Activated naive CD8-positive, alpha-beta T cell treated with anti-CD3 and anti-CD28 coated beads for 36 hours (primary cell): ENCODE results near the gene MAP2K2. TPM values are rescaled to one million over a fixed set of nuclear protein-coding genes. Genes with fewer than 3 reads are reported as not detected.
A peak's percentile ranks its signal among the peaks of the same experiment; 100 is the strongest.

ENCODE experiments used
- DNase-seq: peaks from one replicate; pipeline ENCODE4 v3.0.0; 2021
- H3K27ac Mint-ChIP-seq: one replicate; pipeline ENCODE4 v1.8.0; 2022; ENCODE audit warnings: mild to moderate bottlenecking, moderate library complexity, mixed read lengths
- H3K27me3 Mint-ChIP-seq: one replicate; pipeline ENCODE4 v1.8.0; 2022; ENCODE audit warnings: mild to moderate bottlenecking, mixed read lengths
- H3K36me3 Mint-ChIP-seq: one replicate; pipeline ENCODE4 v1.8.0; 2021; ENCODE audit warnings: mild to moderate bottlenecking, mixed read lengths
- H3K4me1 Mint-ChIP-seq: one replicate; pipeline ENCODE4 v1.8.0; 2021; ENCODE audit warnings: mixed read lengths
- H3K4me3 Mint-ChIP-seq: one replicate; pipeline ENCODE4 v1.8.0; 2022; ENCODE audit warnings: mild to moderate bottlenecking, moderate library complexity, mixed read lengths
- H3K9me3 Mint-ChIP-seq: one replicate; pipeline ENCODE4 v1.8.0; 2022; ENCODE audit warnings: mixed read lengths
- total RNA-seq, 2 experiments: library from RNA; stranded (reverse); gene quantifications; one replicate each; pipeline ENCODE4 v1.2.3, GENCODE V29; 2021

Gene MAP2K2
- total RNA-seq, 2 experiments from 2014 or later, result 120 to 121 TPM

DNA sequence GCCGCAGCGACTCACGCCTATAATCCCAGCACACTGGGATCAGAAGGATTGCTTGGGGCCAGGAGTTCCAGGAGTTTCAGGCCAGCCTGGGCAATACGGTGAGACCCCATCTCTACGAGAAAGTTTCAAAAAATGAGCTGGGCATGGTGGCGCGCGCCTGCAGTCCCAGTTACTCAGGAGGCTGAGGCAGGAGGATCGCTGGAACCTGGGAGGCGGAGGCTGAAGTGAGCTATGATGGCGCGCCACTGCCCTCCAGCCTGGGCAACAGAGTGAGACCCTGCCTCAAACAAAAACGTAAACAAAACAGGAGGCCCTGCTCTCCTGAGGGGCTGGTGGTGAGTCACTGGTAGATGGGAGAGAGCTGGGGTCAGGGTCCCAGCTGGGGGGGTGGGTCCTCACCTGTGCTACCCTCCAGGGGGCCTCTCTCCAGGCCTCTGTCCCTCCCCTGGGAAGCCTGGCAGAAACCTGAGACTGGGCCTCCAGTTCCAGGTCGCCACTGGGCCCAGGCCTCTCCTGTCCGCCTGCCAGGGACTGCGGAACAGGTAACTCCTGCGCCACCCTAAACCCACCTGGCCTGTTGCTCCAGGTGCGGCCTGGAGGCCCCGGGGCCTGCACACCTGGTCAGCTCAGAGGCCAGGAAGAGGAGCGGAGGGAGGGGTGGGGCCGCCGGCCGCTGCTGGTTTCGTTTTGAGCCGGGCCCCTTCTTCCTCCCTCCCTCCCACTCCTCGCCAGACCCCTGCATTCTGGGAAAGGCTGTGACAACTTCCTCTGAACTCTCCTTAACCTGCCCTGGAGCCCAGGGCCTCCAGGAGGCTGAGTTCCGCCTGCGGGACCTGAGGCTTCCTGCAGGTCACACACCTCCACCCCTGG lies 40.0 kb downstream of the MAP2K2 start:
- H3K4me3 Mint-ChIP-seq, result peak overlapping the region; percentile 55
- H3K9me3 Mint-ChIP-seq, result no peaks in the 10 kb centered on the region
- H3K27ac Mint-ChIP-seq, result peak overlapping the region; percentile 76
- peaks cover 1% of the 10 kb centered on the region for H3K36me3 Mint-ChIP-seq
- DNase-seq, result peak; percentile 60
- H3K4me1 Mint-ChIP-seq, result peaks cover 32% of the 10 kb centered on the region
- H3K27me3 Mint-ChIP-seq, result no peaks in the 10 kb centered on the region

DNA sequence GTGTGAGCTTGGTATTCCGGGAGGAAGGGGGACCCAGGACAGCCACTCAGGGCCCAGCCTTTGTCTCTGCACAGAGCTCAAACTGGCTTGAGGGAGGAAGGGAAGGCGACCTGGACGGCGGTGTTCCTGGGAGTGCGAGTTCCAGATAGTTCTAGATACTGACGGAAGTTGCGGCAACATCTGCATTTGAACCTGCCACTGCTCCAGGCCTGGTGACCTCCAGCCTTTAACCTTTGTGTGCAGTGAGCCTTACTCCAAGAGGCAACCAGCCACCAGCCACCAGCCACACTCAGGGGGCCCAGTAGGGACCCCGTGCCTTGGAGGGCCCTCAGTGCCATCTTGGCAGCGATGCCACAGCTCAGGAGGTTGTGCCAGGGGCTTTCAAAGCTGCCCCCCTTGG lies 41.8 kb downstream of the MAP2K2 start:
- H3K4me3 Mint-ChIP-seq, result no peak overlapping the region
- no peak for DNase-seq
- no peaks in the 10 kb centered on the region for H3K9me3 Mint-ChIP-seq
- peaks cover 31% of the 10 kb centered on the region for H3K4me1 Mint-ChIP-seq
- no peak overlapping the region for H3K27ac Mint-ChIP-seq
- peaks cover 1% of the 10 kb centered on the region for H3K36me3 Mint-ChIP-seq
- no peaks in the 10 kb centered on the region for H3K27me3 Mint-ChIP-seq

DNA sequence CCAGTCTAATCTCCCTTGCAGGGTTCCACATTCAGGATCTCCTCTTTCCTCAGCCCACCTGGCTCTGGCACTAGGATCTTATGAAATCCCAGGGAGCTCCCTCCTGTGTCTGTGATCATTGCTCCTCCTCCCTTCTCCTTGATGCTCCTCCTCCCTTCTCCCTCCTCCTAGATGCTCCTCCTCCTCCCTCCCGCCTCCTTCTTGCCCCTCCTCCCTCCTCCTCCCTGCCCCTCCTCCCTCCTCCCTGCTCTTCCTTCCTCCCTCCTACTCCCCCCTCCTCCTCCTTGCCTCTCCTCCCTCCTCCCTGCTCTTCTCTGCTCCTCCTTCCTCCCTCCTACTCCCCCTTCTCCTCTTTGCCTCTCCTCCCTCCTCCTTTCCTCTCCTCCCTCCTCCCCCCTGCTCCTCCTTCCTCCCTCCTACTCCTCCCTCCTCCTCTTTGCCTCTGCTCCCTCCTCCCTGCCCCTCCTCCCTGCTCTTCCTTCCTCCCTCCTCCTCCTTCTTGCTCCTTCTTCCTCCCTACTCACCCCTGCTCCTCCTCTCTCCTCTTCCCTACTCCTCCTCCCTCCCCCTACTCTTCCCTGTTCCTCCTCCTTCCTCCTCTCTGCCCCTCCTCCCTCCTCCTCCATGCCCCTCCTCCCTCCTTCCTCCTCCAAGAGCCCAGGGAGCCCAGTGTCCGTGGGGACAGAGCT lies 42.3 kb downstream of the MAP2K2 start:
- H3K27me3 Mint-ChIP-seq, result no peaks in the 10 kb centered on the region
- no peaks in the 10 kb centered on the region for H3K9me3 Mint-ChIP-seq
- DNase-seq, result no peak
- H3K4me1 Mint-ChIP-seq, result peaks cover 32% of the 10 kb centered on the region
- peaks cover 1% of the 10 kb centered on the region for H3K36me3 Mint-ChIP-seq
- H3K27ac Mint-ChIP-seq, result no peak overlapping the region
- no peak overlapping the region for H3K4me3 Mint-ChIP-seq

DNA sequence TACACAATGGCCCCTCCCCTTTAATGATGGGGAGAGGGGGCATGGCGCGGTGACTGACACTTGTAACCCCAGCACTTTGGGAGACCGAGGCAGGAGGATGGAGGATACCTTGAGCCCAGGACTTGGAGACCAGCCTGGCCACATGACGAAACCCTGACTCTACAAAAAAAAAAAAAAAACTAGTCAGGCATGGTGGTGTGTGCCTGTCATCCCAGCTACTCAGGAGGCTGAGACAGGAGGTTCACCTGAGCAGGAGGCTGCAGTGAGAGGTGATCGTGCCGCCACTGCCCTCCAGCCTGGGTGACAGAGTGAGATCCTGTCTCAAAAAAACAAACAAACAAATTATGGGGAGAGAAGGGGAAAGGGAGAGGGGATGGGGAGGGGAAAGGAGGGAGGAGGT lies 43.4 kb downstream of the MAP2K2 start:
- no peaks in the 10 kb centered on the region for H3K27me3 Mint-ChIP-seq
- H3K4me1 Mint-ChIP-seq, result peaks cover 28% of the 10 kb centered on the region
- H3K36me3 Mint-ChIP-seq, result peaks cover 1% of the 10 kb centered on the region
- no peak for DNase-seq
- no peak overlapping the region for H3K4me3 Mint-ChIP-seq
- no peak overlapping the region for H3K27ac Mint-ChIP-seq
- H3K9me3 Mint-ChIP-seq, result no peaks in the 10 kb centered on the region

DNA sequence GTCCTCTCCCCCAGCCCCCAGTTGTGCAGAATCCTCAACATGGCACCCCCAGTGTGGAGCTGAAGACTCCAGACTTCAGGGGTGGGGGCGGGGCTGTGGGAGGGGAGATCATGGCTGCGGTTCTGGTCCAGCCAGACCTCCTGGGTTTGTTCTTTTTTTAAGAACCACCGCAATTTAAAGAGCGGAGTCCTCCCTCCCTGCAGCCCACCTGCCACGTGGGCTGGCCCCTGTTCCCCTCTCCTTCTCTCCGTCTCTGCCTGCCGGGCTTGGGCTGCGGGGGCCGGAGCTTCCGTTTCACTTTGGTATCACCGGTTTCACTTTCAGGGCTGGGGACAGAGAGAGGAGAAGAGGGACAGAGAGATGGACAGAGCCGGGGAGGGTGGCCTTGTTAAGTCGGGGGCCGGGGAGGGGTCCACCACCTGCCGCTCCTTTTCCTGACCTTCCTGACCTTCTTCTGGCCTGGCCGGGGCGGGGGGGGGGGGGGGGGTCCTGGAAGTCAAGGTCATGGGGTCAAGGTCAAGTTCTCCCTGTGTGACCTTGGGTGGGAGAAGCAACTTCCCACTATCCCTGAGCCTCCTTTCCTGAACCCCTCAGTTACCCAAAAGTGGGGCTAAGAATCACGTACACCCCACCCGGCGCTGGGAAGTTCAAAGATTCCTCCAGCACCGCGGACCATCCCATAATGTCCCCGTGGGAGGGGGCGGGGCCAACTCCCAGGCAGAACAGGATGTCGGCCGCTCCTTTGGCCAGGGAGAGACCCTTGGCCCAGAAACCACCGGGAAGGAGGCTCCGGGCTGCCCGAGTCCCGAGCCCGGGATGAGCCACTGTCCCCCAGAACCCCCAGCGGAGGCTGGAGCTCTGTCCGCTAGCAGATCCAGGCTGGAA lies 45.9 kb downstream of the MAP2K2 start:
- no peaks in the 10 kb centered on the region for H3K27me3 Mint-ChIP-seq
- peak overlapping the region; percentile 78 for H3K27ac Mint-ChIP-seq
- peak; percentile 71 for DNase-seq
- H3K36me3 Mint-ChIP-seq, result no peaks in the 10 kb centered on the region
- peak overlapping the region; percentile 65 for H3K4me3 Mint-ChIP-seq
- H3K4me1 Mint-ChIP-seq, result peaks cover 27% of the 10 kb centered on the region
- H3K9me3 Mint-ChIP-seq, result no peaks in the 10 kb centered on the region

DNA sequence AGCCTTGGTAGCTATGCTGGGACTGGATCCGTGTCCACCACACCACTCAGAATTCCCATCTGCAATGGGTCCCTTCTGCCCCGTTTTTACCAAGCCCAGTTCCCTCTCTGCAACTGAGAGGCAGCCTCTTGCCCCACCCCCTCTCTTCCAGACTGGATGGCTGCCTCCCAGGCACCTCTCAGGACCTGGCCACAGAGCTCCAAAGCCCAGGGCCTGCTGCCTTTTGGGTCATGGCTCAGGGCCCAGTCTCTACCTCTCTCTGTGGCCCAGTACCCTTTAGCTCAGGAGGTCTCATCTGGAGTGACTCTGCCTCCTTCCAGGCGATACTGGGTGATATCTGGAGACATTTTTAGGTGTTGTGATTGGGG lies 46.9 kb downstream of the MAP2K2 start:
- Mint-ChIP-seq H3K9me3 (no peaks in the 10 kb centered on the region), H3K27ac (peak overlapping the region; percentile 77), H3K27me3 (no peaks in the 10 kb centered on the region), H3K4me1 (peaks cover 27% of the 10 kb centered on the region), H3K36me3 (no peaks in the 10 kb centered on the region), H3K4me3 (peak overlapping the region; percentile 34)
- DNase-seq, result no peak

DNA sequence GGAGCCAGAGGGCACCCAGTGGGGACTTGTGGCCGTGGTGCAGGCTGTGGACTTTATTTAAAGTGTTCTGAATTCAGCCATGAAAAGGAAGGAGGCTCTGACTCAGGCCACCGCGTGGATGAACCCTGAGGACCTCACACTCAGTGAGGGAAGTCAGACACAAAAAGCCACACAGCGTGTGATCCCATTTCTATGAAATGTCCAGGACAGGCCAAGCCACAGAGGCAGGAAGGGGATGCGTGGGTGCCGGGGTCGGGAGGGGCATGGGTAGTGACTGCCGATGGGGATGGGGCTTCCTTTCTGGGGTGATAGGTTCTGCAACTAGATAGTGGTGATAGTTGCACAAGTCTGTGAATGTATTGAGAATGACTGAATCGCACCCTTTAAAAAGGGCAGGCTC lies 48.5 kb downstream of the MAP2K2 start:
- H3K9me3 Mint-ChIP-seq, result no peaks in the 10 kb centered on the region
- peak overlapping the region; percentile 74 for H3K27ac Mint-ChIP-seq
- no peaks in the 10 kb centered on the region for H3K36me3 Mint-ChIP-seq

DNA sequence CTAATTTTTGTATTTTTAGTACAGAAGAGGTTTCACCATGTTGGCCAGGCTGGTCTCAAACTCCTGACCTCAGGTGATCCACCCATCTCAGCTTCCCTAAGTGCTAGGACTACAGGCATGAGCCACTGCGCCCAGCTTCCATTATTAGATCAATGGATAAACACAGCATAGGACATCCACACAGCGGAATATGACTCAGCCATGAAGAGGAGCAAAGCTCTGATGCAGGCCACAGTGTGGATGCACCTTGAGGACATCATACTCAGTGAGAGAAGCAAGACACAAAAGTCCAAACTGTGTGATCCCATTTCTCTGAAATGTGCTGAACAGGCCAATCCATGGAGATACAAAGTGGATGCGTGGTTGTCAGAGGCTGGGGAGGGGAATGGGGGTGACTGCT lies 52.3 kb downstream of the MAP2K2 start:
- DNase-seq, result no peak
- Mint-ChIP-seq H3K4me3 (no peak overlapping the region), H3K4me1 (peaks cover 29% of the 10 kb centered on the region), H3K36me3 (no peaks in the 10 kb centered on the region), H3K9me3 (no peaks in the 10 kb centered on the region), H3K27ac (no peak overlapping the region), H3K27me3 (no peaks in the 10 kb centered on the region)

More for the DNA sequence above, 48.5 kb downstream of the MAP2K2 start:
- Mint-ChIP-seq H3K4me3 (no peak overlapping the region), H3K27me3 (no peaks in the 10 kb centered on the region), H3K4me1 (peaks cover 27% of the 10 kb centered on the region)
- peak; percentile 43 for DNase-seq

DNA sequence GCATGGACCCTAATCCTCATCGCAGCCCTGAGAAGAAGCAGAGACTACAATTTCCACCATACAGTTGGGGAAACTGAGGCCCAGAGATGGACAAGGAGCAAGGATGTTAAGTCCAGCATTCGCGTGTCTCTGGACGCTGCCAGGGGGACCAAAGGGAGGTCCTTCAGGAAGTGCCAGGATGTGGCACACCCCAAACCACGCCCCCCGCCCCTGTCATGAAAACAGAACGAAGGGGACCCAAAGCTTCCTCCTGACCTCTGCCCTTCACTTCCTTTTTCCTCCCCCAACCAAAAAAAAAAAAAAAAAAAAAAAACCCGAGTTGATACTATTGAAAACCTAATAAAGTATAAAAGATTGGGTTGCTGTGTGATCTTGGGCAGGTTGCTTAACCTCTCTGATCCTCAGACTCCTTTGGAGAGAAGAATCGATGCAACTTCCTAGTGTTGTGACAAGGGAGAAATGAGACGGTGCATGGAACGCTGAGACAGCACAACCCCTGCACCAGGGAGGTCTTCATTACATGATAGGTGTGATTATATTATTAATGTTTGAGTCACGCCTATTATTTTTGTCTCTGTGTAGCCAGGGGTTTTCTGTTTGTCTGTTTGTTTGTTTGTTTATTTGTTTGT lies 54.5 kb downstream of the MAP2K2 start:
- Mint-ChIP-seq H3K9me3 (no peaks in the 10 kb centered on the region), H3K27me3 (no peaks in the 10 kb centered on the region), H3K4me3 (peak overlapping the region; percentile 77), H3K27ac (peak overlapping the region; percentile 68), H3K4me1 (peaks cover 21% of the 10 kb centered on the region), H3K36me3 (no peaks in the 10 kb centered on the region)
- peak; percentile 58 for DNase-seq

DNA sequence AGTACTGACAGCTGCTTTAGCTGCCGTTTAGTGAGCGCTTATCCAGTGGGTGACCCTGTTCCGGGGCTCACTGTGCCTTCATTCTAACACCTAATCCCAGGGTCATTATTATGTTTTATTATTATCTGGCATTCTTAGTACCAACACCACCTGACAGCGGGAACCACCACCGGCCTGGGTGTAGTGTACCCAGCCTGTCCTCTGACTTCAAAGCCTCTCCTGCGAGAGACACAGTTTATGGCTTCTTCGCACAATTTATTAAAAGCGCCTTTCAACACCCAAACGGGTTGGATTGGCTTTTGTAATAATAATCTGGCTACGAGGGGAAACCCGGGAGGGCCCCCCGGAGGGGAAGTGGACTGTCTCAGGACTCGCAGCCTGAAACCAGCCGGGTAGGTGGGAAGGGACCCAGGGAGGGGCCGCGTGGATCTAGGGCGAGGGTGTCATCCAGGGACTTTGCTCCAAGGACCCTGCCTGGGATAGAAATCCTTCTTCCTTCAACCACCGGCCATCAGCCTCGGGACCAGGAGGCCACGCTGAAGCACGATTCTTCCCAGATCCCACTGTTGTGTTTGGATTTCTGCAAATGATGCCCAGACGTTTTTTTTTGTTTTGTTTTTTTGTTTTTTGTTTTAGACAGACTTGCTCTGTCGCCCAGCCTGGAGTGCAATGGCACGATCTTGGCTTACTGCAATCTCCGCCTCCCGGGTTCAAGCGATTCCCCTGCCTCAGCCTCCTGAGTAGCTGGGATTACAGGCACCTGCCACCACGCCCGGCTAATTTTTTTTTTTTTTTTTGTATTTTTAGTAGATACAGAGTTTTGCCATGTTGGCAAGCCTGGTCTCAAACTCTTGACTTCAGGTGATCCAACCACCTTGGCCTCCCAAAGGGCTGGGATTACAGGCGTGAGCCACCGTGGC lies 55.6 kb downstream of the MAP2K2 start:
- H3K27me3 Mint-ChIP-seq, result no peaks in the 10 kb centered on the region

DNA sequence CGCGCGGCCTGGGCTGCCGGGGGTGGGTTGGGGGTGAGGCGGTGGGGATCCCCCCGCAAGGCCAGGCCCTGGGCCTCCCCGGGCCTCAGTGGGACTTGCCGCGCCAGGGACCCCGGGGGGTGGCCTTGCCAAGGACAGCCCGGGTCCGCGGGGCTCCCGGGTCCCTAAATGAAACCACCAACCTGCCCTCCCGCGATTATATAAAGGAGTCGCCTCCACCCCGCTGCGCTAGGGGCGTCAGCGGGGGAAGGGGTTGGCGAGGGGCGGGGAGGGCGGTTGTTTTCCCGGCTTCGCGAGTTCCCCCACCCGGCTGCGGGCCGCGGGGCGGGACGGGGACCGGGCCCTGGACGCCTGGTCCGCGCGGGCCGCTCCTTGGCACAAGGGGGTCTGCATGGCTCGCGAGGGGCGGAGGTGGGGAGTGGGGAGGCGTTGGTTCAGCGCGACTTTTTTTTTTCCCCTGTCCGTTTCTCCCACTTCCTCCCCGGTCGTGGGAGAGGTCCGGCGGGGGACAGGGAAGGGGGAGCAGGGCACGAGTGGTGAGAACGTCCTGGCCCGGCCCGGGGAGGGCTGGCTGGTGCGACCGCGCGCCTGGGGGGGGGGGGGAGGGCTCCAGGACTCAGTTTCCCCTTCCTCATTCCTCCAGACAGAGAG lies 56.4 kb downstream of the MAP2K2 start:
- Mint-ChIP-seq H3K9me3 (no peaks in the 10 kb centered on the region), H3K4me3 (peak overlapping the region; percentile 77), H3K27ac (peak overlapping the region; percentile 76), H3K27me3 (no peaks in the 10 kb centered on the region), H3K36me3 (peaks cover 9% of the 10 kb centered on the region), H3K4me1 (peaks cover 24% of the 10 kb centered on the region)
- DNase-seq, result no peak

More for the DNA sequence above, 55.6 kb downstream of the MAP2K2 start:
- peak overlapping the region; percentile 77 for H3K4me3 Mint-ChIP-seq
- H3K9me3 Mint-ChIP-seq, result no peaks in the 10 kb centered on the region
- H3K27ac Mint-ChIP-seq, result peak overlapping the region; percentile 76
- H3K36me3 Mint-ChIP-seq, result peaks cover 7% of the 10 kb centered on the region
- H3K4me1 Mint-ChIP-seq, result peaks cover 21% of the 10 kb centered on the region
- DNase-seq, result no peak

DNA sequence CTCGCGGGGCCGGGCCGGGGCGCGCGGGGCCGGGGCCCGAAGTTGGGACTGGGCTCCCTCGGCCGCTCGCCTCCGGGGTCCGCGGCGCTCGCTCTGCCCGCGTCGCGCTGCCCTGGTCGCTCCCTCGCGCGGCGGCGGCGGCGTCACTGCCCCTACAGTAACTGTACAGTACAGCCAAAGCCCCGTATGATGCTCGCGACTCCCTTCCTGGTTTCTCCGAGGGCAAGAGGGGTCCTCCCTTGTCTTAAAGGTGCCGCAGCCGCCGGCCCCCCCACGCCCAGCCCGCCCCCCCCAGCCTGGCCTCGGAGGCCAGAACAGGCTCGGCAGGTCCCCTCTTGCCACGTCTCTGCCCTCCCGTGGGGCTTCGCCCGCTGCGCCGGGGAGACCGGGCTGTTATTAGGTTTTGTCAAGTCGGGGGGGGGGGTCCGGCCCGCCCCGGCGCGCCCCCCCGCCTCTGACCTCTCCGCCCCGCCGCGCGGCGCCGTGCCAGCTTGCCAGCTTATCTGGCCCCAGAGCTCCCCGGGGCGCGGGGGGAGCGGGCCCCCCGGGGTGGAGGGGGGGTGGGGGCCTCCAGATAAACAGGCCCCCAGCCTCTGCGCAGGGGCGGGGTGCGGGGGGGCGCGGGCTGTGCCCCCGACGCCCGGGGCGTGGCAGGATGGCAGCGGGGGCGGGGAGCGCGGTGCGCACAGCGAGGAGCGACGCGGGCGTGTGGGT lies 57.1 kb downstream of the MAP2K2 start, which contains the start of gene ZBTB7A:
ZBTB7A (minus strand) TSS at position 218 of the 714 bp plus-strand sequence. CDS start 11,667 bp downstream, outside the sequence.
- Mint-ChIP-seq H3K36me3 (peaks cover 9% of the 10 kb centered on the region), H3K27ac (peak within 1 kb of the TSS; percentile 74), H3K27me3 (no peaks in the 10 kb centered on the region), H3K4me1 (peaks cover 26% of the 10 kb centered on the region), H3K9me3 (no peaks in the 10 kb centered on the region), H3K4me3 (peak within 1 kb of the TSS; percentile 79)
- peak; percentile 77 for DNase-seq

DNA sequence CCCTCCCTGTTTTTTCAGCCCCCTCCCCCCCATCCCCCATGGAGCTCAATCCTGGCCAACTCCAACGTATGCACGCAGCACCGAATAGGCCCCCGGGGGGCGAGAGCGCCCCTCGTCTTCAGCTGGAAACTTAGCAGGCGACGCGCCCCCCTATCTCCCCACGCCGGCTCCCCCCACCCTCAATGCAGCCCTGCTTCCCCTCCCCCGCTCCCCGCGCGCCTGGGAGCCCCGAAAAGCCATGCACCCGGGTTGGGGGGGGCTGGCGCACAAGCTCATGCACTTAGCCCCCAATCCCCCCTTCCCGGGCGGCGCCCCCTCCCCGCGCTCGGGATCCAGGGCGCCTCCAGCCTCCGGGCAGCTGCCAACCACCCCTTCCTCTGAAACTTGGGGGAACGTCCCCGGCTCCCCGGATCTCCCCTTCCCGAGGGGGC lies 57.7 kb downstream of the MAP2K2 start:
- peaks cover 9% of the 10 kb centered on the region for H3K36me3 Mint-ChIP-seq
- peaks cover 26% of the 10 kb centered on the region for H3K4me1 Mint-ChIP-seq
- no peaks in the 10 kb centered on the region for H3K27me3 Mint-ChIP-seq
- H3K4me3 Mint-ChIP-seq, result peak overlapping the region; percentile 64
- DNase-seq, result peak; percentile 62
- H3K9me3 Mint-ChIP-seq, result no peaks in the 10 kb centered on the region
- no peak overlapping the region for H3K27ac Mint-ChIP-seq
